ENCODE results near the gene STX3.
"Not testable (repeated sequence)": the region's sequence is repeated elsewhere in the genome, so short reads cannot be mapped to it uniquely, and the experiment has no call there.

STX3 gene

GRCh38 chr11:59756845-59757244, 1.7 kb downstream of the STX3 start:
- DNase-seq (ENCODE audit: extremely low read depth in 1 of 2, low read depth in 1 of 2): no peak

DNA sequence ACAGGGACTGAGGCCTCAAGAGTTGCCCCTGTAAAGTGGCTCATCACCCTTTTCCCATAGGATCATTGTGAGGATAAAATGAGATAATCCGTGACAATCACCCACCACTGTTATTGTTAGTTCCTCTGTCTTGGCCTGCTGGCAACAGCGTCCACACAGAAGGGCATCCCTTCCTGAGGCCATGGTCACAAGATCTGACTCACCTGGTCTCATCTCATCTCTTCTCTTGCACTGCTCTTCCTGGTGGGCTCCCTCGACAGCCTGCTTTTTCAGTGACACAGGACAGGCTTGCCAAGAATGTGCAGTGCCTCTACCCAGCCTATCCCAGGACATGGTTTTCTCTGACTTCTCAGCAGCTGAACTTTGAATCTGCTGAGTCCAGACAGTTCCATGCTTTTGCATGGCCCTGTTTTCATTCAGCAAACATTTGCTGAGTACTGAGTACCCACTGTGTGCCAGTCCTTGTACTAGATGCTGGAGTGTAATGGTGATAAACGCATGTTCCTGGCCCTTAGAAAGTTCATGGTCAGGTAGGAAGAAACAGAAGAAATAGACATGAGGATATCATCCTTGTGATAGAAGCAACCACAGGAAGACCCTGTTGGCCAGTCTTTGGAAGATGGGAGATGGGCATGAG, 3.3 kb downstream of the STX3 start:
- DNase-seq (ENCODE audit: extremely low read depth in 1 of 2, low read depth in 1 of 2): no peak

DNA sequence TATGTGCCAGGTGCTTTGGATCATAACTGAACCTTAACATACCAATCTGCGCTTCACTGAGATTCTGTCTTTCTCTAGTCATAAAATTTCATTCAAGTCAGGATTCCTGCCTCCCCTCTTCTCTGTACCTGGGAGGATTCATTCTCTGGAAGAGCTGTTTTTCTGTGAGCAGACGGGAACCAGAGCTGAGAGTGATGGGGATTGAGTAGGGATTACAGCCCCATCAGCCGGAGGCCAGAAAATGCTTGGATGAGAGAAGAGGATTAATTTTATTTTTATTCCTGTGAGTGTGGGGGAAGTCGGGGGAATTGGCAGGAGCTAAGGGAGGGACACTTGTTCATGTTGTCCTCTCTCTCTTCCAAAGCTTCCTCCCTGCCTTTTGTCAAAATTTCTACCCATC, 4.7 kb downstream of the STX3 start:
- DNase-seq (ENCODE audit: extremely low read depth in 1 of 2, low read depth in 1 of 2): no peak

GRCh38 chr11:59760771-59761170, 5.6 kb downstream of the STX3 start:
- no peak for DNase-seq (ENCODE audit: extremely low read depth in 1 of 2, low read depth in 1 of 2)

- DNase-seq (ENCODE audit: extremely low read depth in 1 of 2, low read depth in 1 of 2): no peak
Measured at GRCh38 chr11:59761993-59762392, 6.8 kb downstream of the STX3 start.

GRCh38 chr11:59765068-59765735, 10.0 kb downstream of the STX3 start:
- no peak for DNase-seq (ENCODE audit: extremely low read depth in 1 of 2, low read depth in 1 of 2)

- no peak for DNase-seq (ENCODE audit: extremely low read depth in 1 of 2, low read depth in 1 of 2)
Measured at GRCh38 chr11:59766542-59767224, 11.5 kb downstream of the STX3 start.

GRCh38 chr11:59767225-59767611, 12.0 kb downstream of the STX3 start:
- no peak for DNase-seq (ENCODE audit: extremely low read depth in 1 of 2, low read depth in 1 of 2)

GRCh38 chr11:59769111-59769510, 13.9 kb downstream of the STX3 start:
- DNase-seq (ENCODE audit: extremely low read depth in 1 of 2, low read depth in 1 of 2): no peak

- no peak for DNase-seq (ENCODE audit: extremely low read depth in 1 of 2, low read depth in 1 of 2)
Measured at GRCh38 chr11:59769828-59770227, 14.7 kb downstream of the STX3 start.

DNA sequence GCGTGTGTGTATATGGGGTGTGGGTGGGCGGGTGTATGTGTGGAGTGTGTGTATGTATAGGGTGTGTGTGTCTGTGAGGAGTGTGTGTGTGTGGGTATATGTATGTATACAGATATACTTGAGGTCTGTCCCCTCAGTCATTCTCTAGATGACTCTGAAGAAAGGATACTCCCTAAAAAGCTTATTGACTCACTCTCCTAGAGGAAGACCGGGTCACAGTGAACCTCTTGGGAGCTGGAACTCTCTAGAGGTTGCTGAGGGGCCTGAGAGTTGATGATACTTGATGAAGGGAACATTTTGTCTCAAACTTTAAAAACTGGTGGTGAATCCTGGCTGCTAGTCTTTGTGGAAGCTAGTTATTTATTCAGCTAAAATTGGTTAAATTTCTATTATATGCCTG, 15.1 kb downstream of the STX3 start:
- DNase-seq (ENCODE audit: extremely low read depth in 1 of 2, low read depth in 1 of 2): no peak

GRCh38 chr11:59770869-59771268, 15.7 kb downstream of the STX3 start:
- DNase-seq (ENCODE audit: extremely low read depth in 1 of 2, low read depth in 1 of 2): no peak

DNA sequence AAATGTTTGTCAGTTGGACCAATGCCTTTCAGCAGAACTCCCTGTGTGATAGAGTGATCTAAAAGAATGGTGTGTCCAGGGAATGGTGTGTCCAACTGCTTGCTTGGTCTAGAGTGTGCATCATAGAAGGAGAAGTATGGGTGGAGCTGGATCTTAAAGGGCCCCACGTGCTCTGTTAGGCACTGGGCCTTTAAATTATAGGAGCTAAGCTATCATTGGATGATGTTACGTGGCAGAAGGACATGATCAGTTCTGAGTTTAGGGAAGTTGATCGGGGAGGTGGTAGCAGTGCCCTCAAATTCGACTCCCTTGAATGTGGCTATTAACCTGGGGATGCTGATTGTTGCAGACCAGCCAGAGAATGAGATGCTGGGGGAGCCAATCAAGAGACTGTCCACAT, 16.4 kb downstream of the STX3 start:
- DNase-seq (ENCODE audit: extremely low read depth in 1 of 2, low read depth in 1 of 2): no peak

- no peak for DNase-seq (ENCODE audit: extremely low read depth in 1 of 2, low read depth in 1 of 2)
Measured at GRCh38 chr11:59773083-59773440, 17.9 kb downstream of the STX3 start.

- DNase-seq (ENCODE audit: extremely low read depth in 1 of 2, low read depth in 1 of 2): no peak
Measured at GRCh38 chr11:59776210-59777066, 21.3 kb downstream of the STX3 start.

GRCh38 chr11:59777104-59777503, 21.9 kb downstream of the STX3 start:
- no peak for DNase-seq (ENCODE audit: extremely low read depth in 1 of 2, low read depth in 1 of 2)

DNA sequence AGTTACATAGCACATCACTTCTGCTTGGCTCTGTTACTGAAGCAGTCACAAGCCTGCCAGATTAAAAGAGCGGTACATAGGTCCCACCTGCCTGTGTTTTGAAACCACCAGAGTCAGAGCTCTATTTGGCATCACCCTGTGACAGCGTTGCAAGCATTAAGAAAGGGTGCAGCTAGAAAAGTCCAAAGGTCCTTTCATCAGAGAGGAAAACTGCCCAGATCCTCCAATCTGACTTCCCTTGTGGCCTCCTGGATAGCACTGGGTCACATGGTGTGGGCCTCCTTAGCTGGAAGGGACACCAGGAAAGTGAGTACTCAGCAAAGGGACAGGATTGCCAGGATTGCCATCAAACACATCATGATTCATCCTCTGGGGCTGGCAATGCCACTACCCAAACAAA, 22.9 kb downstream of the STX3 start:
- DNase-seq (ENCODE audit: extremely low read depth in 1 of 2, low read depth in 1 of 2): no peak

- no peak for DNase-seq (ENCODE audit: extremely low read depth in 1 of 2, low read depth in 1 of 2)
Measured at GRCh38 chr11:59779487-59779886, 24.3 kb downstream of the STX3 start.

GRCh38 chr11:59782080-59782479, 26.9 kb downstream of the STX3 start:
- no peak for DNase-seq (ENCODE audit: extremely low read depth in 1 of 2, low read depth in 1 of 2)

DNA sequence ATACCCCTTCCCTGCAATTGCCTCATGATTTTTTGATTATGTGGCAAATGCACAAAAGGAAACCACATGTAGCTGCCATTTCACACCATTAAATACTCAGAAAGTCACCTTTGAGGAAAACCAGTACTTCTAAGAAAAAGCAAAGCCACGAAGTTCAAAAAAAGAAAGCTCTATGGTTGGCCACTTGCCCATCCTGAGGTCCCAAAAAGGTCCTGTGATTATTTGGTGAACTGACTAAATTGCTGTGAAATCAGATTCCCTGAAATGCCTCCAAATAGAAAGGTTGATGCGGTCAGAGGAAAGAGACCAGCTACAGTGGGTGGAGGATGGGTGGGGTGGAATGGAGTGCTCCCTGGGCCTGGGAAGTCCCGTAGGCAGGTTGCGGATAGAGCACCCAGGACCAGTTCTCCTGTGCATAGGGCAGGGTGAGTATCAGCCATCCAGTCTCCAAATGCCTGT, 28.5 kb downstream of the STX3 start:
- DNase-seq (ENCODE audit: extremely low read depth in 1 of 2, low read depth in 1 of 2): no peak

GRCh38 chr11:59784441-59784840, 29.3 kb downstream of the STX3 start:
- DNase-seq (ENCODE audit: extremely low read depth in 1 of 2, low read depth in 1 of 2): not testable (repeated sequence)
